PFSK-1 (cell line): Measurements from ENCODE around the gene CRIP2.

ENCODE experiments used
- FOXP2 ChIP-seq: optimal IDR thresholded peaks from 2 replicates; pipeline ENCODE3; 2011; ENCODE audit warnings: borderline replicate concordance, control low read depth, inconsistent platforms; ENCODE audit not compliant: insufficient read depth; ENCODE audit errors: extremely low read length, extremely low read depth
- POLR2AphosphoS5 ChIP-seq: IDR thresholded peaks from 2 replicates; pipeline ENCODE4 v1.6.1; 2012; ENCODE audit warnings: low read depth, mild to moderate bottlenecking, control low read depth, low read length, moderate library complexity
- SIN3A ChIP-seq: IDR thresholded peaks from 2 replicates; pipeline ENCODE4 v1.6.1; 2012; ENCODE audit warnings: mild to moderate bottlenecking, low read length, moderate library complexity, borderline replicate concordance; ENCODE audit not compliant: insufficient read depth
- TAF1 ChIP-seq: IDR thresholded peaks from 2 replicates; pipeline ENCODE4 v1.6.1; 2012; ENCODE audit warnings: low read length, control low read depth, borderline replicate concordance; ENCODE audit not compliant: insufficient read depth
- TF ChIP-seq, protein P1 (sequence below), 2 experiments: IDR thresholded peaks; 2 replicates each; pipeline versions ENCODE4 v1.6.1 to v1.8.0; 2011 to 2012; ENCODE audit warnings: low read depth in 2 of 2, low read length in 2 of 2, control low read depth in 1 of 2, inconsistent platforms in 1 of 2, mild to moderate bottlenecking in 1 of 2, moderate library complexity in 1 of 2; ENCODE audit not compliant: insufficient read depth in 1 of 2

Gene CRIP2

DNA sequence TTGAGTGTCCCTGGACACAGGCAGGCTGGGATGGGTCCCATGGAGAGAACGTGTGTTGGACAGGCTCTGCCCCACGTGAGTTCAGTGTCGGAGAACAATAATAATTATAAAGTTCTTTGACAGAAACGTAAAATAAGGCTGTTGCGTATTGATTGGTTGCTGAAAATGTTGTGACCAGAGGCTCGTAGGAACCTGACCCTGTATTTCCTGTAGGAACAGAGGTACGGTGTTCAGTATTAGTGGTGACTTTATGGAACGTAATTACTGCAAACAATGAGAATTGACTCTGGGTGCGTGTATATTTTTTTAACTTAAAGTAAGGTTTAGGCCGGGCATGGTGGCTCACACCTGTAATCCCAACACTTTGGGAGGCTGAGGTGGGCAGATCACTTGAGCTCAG lies 47.2 kb upstream of the CRIP2 start:
- no peak for TF ChIP-seq SIN3A
- TF ChIP-seq FOXP2, result no peak
- TF ChIP-seq TAF1, result no peak

DNA sequence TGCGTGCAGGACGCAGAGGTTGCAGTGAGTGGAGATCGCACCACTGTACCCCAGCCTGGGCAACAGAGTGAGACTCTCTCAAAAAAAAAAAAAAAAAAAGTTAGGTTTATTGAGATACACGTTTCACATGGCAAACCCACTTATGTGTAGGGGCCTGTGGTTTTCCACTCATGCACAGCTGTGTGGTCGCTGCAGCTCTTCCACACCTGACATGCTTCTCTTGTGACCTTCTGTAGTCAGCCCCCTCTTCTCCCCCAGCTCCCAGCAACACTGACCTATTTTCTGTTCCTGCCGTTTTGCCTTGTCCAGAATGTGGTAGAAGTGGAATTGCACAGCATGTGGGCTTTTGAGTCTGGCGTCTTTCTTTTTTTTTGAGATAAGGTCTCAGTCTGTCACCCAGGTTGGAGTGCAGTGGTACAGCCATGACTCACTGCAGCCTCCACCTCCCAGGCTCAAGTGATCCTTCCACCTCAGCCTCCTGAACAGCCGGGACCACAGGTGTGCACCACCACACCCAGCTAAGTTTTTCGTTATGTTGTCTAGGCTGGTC lies 46.6 kb upstream of the CRIP2 start:
- TF ChIP-seq FOXP2 (no peak), POLR2AphosphoS5 (no peak), SIN3A (no peak), TAF1 (no peak)
- TF ChIP-seq, protein P1, sequence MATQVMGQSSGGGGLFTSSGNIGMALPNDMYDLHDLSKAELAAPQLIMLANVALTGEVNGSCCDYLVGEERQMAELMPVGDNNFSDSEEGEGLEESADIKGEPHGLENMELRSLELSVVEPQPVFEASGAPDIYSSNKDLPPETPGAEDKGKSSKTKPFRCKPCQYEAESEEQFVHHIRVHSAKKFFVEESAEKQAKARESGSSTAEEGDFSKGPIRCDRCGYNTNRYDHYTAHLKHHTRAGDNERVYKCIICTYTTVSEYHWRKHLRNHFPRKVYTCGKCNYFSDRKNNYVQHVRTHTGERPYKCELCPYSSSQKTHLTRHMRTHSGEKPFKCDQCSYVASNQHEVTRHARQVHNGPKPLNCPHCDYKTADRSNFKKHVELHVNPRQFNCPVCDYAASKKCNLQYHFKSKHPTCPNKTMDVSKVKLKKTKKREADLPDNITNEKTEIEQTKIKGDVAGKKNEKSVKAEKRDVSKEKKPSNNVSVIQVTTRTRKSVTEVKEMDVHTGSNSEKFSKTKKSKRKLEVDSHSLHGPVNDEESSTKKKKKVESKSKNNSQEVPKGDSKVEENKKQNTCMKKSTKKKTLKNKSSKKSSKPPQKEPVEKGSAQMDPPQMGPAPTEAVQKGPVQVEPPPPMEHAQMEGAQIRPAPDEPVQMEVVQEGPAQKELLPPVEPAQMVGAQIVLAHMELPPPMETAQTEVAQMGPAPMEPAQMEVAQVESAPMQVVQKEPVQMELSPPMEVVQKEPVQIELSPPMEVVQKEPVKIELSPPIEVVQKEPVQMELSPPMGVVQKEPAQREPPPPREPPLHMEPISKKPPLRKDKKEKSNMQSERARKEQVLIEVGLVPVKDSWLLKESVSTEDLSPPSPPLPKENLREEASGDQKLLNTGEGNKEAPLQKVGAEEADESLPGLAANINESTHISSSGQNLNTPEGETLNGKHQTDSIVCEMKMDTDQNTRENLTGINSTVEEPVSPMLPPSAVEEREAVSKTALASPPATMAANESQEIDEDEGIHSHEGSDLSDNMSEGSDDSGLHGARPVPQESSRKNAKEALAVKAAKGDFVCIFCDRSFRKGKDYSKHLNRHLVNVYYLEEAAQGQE (IDR thresholded peaks at IDR 0.05; ENCODE audit: insufficient read depth in 1 of 2, low read depth in 2 of 2, low read length in 2 of 2), result no peak

DNA sequence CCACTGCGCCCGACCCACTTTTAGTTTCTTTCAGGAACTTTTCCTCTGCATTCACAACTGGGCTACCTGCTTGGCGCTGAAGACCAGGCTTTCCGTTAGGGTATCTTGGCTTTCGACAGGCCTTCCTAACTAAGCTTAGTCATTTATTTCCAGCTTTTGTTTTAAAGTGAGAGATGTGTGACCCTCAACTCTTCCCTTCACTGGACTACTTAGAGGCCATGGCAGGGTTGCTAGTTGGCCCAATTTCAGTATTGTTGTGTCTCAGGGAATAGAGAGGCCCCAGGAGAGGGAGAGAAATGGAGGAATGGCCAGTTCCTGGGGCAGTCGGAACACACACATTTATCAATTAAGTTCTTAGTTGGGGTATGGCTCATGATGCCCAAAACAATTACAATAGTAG lies 44.6 kb upstream of the CRIP2 start:
- no peak for TF ChIP-seq TAF1

DNA sequence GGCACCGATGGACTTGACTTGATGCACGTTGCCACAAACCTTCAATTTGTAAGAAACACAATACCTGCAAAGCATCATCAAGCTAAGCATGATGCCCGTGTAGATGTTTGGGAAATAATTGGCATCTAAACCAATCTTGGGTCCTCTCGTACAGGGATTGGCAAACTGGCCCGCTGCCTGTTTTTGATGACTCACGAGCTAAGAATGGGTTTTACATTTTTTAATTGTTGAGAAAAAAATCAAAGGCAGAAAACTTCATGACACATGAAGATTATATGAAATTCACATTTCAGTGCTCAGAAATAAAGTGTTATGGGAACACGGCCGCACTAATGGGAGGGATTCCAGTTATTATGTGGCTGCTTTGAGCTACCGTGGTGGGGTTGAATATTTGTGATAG lies 44.1 kb upstream of the CRIP2 start:
- TF ChIP-seq TAF1 (no peak), FOXP2 (no peak), SIN3A (no peak), POLR2AphosphoS5 (no peak)
- TF ChIP-seq, protein P1 (IDR thresholded peaks at IDR 0.05; ENCODE audit: insufficient read depth in 1 of 2, low read depth in 2 of 2, low read length in 2 of 2), result no peak

DNA sequence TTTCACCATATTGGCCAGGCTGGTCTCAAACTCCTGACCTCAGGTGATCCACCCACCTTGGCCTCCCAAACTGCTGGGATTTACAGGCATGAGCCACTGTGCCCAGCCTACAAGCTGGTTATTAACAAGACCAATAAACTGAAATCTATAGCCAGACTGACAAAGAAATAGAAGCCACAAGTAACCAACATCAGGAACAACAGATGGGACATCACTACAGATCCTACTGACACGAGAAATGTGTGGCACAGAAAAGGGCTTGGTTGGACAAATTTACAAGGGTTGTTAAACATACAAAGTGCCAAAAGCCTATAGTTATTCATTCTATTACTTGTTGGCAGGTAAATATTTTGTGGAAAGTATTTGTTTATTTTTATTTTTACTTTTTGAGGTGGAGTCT lies 43.4 kb upstream of the CRIP2 start:
- TF ChIP-seq SIN3A (no peak), FOXP2 (no peak), POLR2AphosphoS5 (no peak), TAF1 (no peak)
- TF ChIP-seq, protein P1 (IDR thresholded peaks at IDR 0.05; ENCODE audit: insufficient read depth in 1 of 2, low read depth in 2 of 2, low read length in 2 of 2), result no peak

DNA sequence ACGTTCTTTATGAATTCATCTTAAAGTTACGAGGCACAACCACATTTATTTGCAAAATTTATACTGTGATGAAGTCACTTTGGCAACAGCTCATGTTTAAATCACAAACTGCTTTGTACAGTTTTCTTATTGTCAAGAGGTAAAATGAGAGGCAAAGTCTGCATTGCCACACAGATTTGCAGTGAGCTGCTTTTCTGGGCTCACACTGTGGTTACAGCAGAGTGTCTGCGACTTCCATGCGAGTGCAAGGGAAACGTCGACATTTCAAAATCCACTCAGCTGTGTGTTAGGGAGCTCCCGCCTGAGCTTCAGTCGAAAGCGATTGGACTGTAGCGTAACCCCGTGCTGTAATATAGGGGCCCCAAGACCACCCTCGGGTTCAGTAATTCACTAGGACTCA lies 42.0 kb upstream of the CRIP2 start:
- TF ChIP-seq FOXP2 (no peak), TAF1 (no peak), SIN3A (no peak)
- TF ChIP-seq, protein P1 (IDR thresholded peaks at IDR 0.05; ENCODE audit: insufficient read depth in 1 of 2, low read depth in 2 of 2, low read length in 2 of 2), result no peak
